Esophagus squamous epithelium (tissue), 5 donors: ENCODE data around the gene RIT2. TPM values are rescaled to one million over a fixed set of nuclear protein-coding genes. Genes with fewer than 3 reads are reported as not detected.

Source experiments
- DNase-seq: peaks from one replicate; lab custom pipeline; 2025; lab: John Stamatoyannopoulos, UW
- H3K27ac ChIP-seq, 4 donors: fragments of 200-600 bp; sonication (generic); one replicate each; pipeline ENCODE4 v1.5.1; 2016 to 2019; ENCODE audit warnings: mild to moderate bottlenecking in 1 of 4
- H3K27me3 ChIP-seq, 4 donors: fragments of 200-600 bp; sonication (generic); 1 replicate in 3 of 4; 2 replicates in 1 of 4; pipeline versions ENCODE4 v1.5.1 to v1.6.0; 2017 to 2021; ENCODE audit warnings: antibody characterized with exemption in 1 of 4
- H3K36me3 ChIP-seq, 3 donors: fragments of 200-600 bp; sonication (generic); one replicate each; pipeline ENCODE4 v1.5.1; 2016 to 2019
- H3K4me1 ChIP-seq, 3 donors: fragments of 200-600 bp; sonication (generic); one replicate each; pipeline ENCODE4 v1.5.1; 2017 to 2019
- H3K4me3 ChIP-seq, 4 donors: fragments of 200-600 bp; sonication (generic); 1 replicate in 3 of 4; 2 replicates in 1 of 4; pipeline ENCODE4 v1.5.1; 2016 to 2019; ENCODE audit warnings: mild to moderate bottlenecking in 2 of 4, moderate library complexity in 1 of 4
- H3K9me3 ChIP-seq, 3 donors: fragments of 200-600 bp; sonication (generic); one replicate each; pipeline ENCODE4 v1.5.1; 2016 to 2019
- CTCF ChIP-seq, 6 experiments: fragments of 450-650 bp in 4 of 6; fragments of 200-600 bp in 2 of 6; sonication (generic) in 2 of 6; IDR thresholded peaks; one replicate each; pipeline ENCODE4 v1.5.1; 2016 to 2019; ENCODE audit warnings: antibody characterized with exemption in 6 of 6, mild to moderate bottlenecking in 4 of 6, moderate library complexity in 4 of 6
- POLR2A ChIP-seq, 4 donors: fragments of 450-650 bp; IDR thresholded peaks; one replicate each; pipeline ENCODE4 v1.6.1; 2017; ENCODE audit warnings: antibody characterized with exemption in 4 of 4, mild to moderate bottlenecking in 4 of 4, moderate library complexity in 3 of 4
- WGBS, 2 donors: methylation state at CpG; one replicate each; pipeline ENCODE4 v1.1.5; 2018; 5-methylcytosine and 5-hydroxymethylcytosine counted together
- intact Hi-C: fragments of 100-400 bp; cut with DNase I; formaldehyde crosslinking; loops from one replicate; pipeline ENCODE4 v1.15.0; 2022
- total RNA-seq, 4 donors: library from RNA; depleted of rRNA; stranded (reverse); fragments of >200 nt; gene quantifications; one replicate each; pipeline ENCODE4 v1.1.0, GENCODE V29; 2016
- donor health status: DM: yes; HTN: yes; CAD: no.

The RIT2 gene
- total RNA-seq, 4 donors from 2014 or later = not detected

GRCh38 chr18:42980426-42980825 lies 135.1 kb downstream of the RIT2 start:
- no peak for TF ChIP-seq CTCF (IDR thresholded peaks at IDR 0.05)
- no peaks in the 10 kb centered on the region for H3K36me3 ChIP-seq
- no peaks in the 10 kb centered on the region for H3K9me3 ChIP-seq
- WGBS, 2 donors = 80 to 100% methylated on average over 1 of the region's 1 CpG
- no peak for DNase-seq
- no peak overlapping the region for H3K27ac ChIP-seq
- H3K27me3 ChIP-seq = no peaks in the 10 kb centered on the region
- intact Hi-C loops = no loop called here
- H3K4me1 ChIP-seq = no peaks in the 10 kb centered on the region
- no peak overlapping the region for H3K4me3 ChIP-seq

- DNase-seq = no peak
- TF ChIP-seq CTCF (IDR thresholded peaks at IDR 0.05) (no peak), POLR2A (IDR thresholded peaks at IDR 0.05) (no peak)
- Histone ChIP-seq H3K4me3 (no peak overlapping the region), H3K4me1 (no peaks in the 10 kb centered on the region), H3K27ac (no peak overlapping the region), H3K36me3 (no peaks in the 10 kb centered on the region), H3K9me3 (no peaks in the 10 kb centered on the region), H3K27me3 (no peaks in the 10 kb centered on the region)
- WGBS, 2 donors = 8 to 16% methylated on average over 4 of the region's 4 CpGs
- intact Hi-C loops = no loop called here
Observed at GRCh38 chr18:42977982-42978637, 137.4 kb downstream of the RIT2 start.

- WGBS, 2 donors = 16 to 19% methylated on average over 3 of the region's 3 CpGs
- Histone ChIP-seq H3K36me3 (no peaks in the 10 kb centered on the region), H3K27me3 (no peaks in the 10 kb centered on the region), H3K9me3 (no peaks in the 10 kb centered on the region), H3K4me3 (no peak overlapping the region), H3K4me1 (no peaks in the 10 kb centered on the region), H3K27ac (no peak overlapping the region)
- TF ChIP-seq POLR2A (IDR thresholded peaks at IDR 0.05) (no peak), CTCF (IDR thresholded peaks at IDR 0.05) (no peak)
- intact Hi-C loops = no loop called here
- DNase-seq = no peak
Observed at GRCh38 chr18:42976869-42977590, 138.5 kb downstream of the RIT2 start.

- Histone ChIP-seq H3K4me3 (no peak overlapping the region), H3K9me3 (no peaks in the 10 kb centered on the region), H3K36me3 (no peaks in the 10 kb centered on the region), H3K4me1 (no peaks in the 10 kb centered on the region), H3K27me3 (no peaks in the 10 kb centered on the region), H3K27ac (no peak overlapping the region)
- 49 to 58% methylated on average over 2 of the region's 2 CpGs for WGBS, 2 donors
- no peak for TF ChIP-seq CTCF (IDR thresholded peaks at IDR 0.05)
- no peak for TF ChIP-seq POLR2A (IDR thresholded peaks at IDR 0.05)
- DNase-seq = no peak
- intact Hi-C loops = no loop called here
Observed at GRCh38 chr18:42969366-42969765, 146.1 kb downstream of the RIT2 start.

DNA sequence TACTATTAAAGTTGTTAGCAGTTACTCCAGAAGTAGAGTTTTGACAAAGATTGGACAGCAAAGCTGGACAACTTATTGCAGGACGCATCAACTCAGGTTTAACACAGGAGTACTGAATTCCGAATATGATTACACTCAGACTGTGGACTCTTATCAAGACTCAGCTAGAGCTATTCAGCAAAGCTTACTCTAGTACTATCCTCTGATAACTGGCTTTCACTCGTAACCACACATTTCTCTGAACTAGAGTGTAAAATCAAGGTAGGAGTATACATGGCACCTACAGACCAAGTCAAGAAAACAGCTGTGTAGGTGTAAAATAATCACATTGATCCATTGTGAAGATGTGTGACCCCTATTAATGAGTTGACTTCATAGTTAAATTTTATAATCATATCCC lies 154.2 kb downstream of the RIT2 start:
- no peak for DNase-seq
- Histone ChIP-seq H3K4me1 (no peaks in the 10 kb centered on the region), H3K4me3 (no peak overlapping the region), H3K27me3 (no peaks in the 10 kb centered on the region), H3K9me3 (no peaks in the 10 kb centered on the region), H3K36me3 (no peaks in the 10 kb centered on the region), H3K27ac (no peak overlapping the region)
- intact Hi-C loops = no loop called here
- TF ChIP-seq CTCF (IDR thresholded peaks at IDR 0.05) (no peak), POLR2A (IDR thresholded peaks at IDR 0.05) (no peak)
- WGBS, 2 donors = 70 to 79% methylated on average over 3 of the region's 3 CpGs
